IMR-90 (cell line): ENCODE measurements around the gene ZNF532. TPM values are rescaled to one million over a fixed set of nuclear protein-coding genes. Genes with fewer than 3 reads are reported as not detected.

Experiments
- ATAC-seq: fragments of 200-7000 bp; cut with Tn5 transposase; 2 replicates; pipeline ENCODE4 v1.9.1; 2020; ENCODE audit warnings: low read depth, mild to moderate bottlenecking, moderate library complexity
- BruUV-seq: library from RNA; stranded (reverse); fragments of 400-500 nt; replicated peaks from 2 replicates; lab custom pipeline; 2021; lab: Mats Ljungman, UMichigan
- CTCF ChIA-PET: fragments of 300-600 bp; formaldehyde crosslinking; extraction: SDS; loops from one replicate; lab custom pipeline; 2021; ENCODE audit warnings: antibody characterized with exemption; lab: Yijun Ruan, JAX
- POLR2A ChIA-PET: fragments of 300-600 bp; sonication (Branson Sonifier 250); formaldehyde crosslinking; loops from one replicate; lab custom pipeline; 2022; ENCODE audit warnings: antibody characterized with exemption; ENCODE audit not compliant: unreplicated experiment; lab: Charles Lee
- DNase-seq: peaks from one replicate; pipeline ENCODE4 v3.0.0; 2013
- H2AFZ ChIP-seq: replicated peaks from 2 replicates; pipeline ENCODE3; 2013; ENCODE audit warnings: low read length, mild to moderate bottlenecking; ENCODE audit not compliant: poor library complexity
- H2AK5ac ChIP-seq: 2 replicates; pipeline ENCODE4 v1.6.1; 2013; ENCODE audit warnings: low read depth, low read length, inconsistent platforms
- H2AK9ac ChIP-seq: replicated peaks from 2 replicates; pipeline ENCODE3; 2013; ENCODE audit warnings: mild to moderate bottlenecking, low read depth, low read length, moderate library complexity; ENCODE audit not compliant: poor library complexity
- H2BK120ac ChIP-seq: 2 replicates; pipeline ENCODE4 v1.6.1; 2013; ENCODE audit warnings: low read depth, low read length, inconsistent platforms
- H2BK15ac ChIP-seq: 3 replicates; pipeline ENCODE4 v1.6.1; 2013; ENCODE audit warnings: low read depth, low read length, inconsistent platforms
- H2BK20ac ChIP-seq: 2 replicates; pipeline ENCODE4 v1.6.1; 2013; ENCODE audit warnings: low read depth, mild to moderate bottlenecking, inconsistent platforms, low read length, moderate library complexity
- H2BK5ac ChIP-seq: 2 replicates; pipeline ENCODE4 v1.6.1; 2013; ENCODE audit warnings: mild to moderate bottlenecking, low read depth, low read length, inconsistent platforms; ENCODE audit not compliant: poor library complexity, severe bottlenecking
- H3K14ac ChIP-seq: replicated peaks from 2 replicates; pipeline ENCODE4 v1.6.1; 2013; ENCODE audit warnings: low read depth, low read length, inconsistent platforms
- H3K18ac ChIP-seq: 2 replicates; pipeline ENCODE4 v1.6.1; 2013; ENCODE audit warnings: low read depth, low read length, control low read depth
- H3K23ac ChIP-seq: 2 replicates; pipeline ENCODE4 v1.6.1; 2013; ENCODE audit warnings: low read depth, low read length, inconsistent platforms
- H3K27ac ChIP-seq: 2 replicates; pipeline ENCODE4 v1.5.1; 2013; ENCODE audit warnings: mild to moderate bottlenecking, control low read depth, low read length; ENCODE audit not compliant: insufficient read depth
- H3K27me3 ChIP-seq: 2 replicates; pipeline ENCODE4 v1.6.1; 2013; ENCODE audit warnings: low read length; ENCODE audit not compliant: control insufficient read depth, insufficient read depth
- H3K36me3 ChIP-seq: 2 replicates; pipeline ENCODE4 v1.6.1; 2013; ENCODE audit warnings: low read length, mixed read lengths; ENCODE audit not compliant: control insufficient read depth, insufficient read depth
- H3K4ac ChIP-seq: 2 replicates; pipeline ENCODE4 v1.6.1; 2013; ENCODE audit warnings: low read depth, low read length, inconsistent platforms
- H3K4me1 ChIP-seq: 2 replicates; pipeline ENCODE4 v1.6.1; 2013; ENCODE audit warnings: low read length, mixed read lengths; ENCODE audit not compliant: control insufficient read depth, insufficient read depth
- H3K4me2 ChIP-seq: 2 replicates; pipeline ENCODE4 v1.6.1; 2013; ENCODE audit warnings: low read depth, mild to moderate bottlenecking, control low read depth, low read length, moderate library complexity
- H3K4me3 ChIP-seq: 2 replicates; pipeline ENCODE4 v1.5.1; 2013; ENCODE audit warnings: low read depth, mild to moderate bottlenecking, control low read depth, low read length, moderate library complexity; ENCODE audit not compliant: insufficient read depth
- H3K56ac ChIP-seq: 2 replicates; pipeline ENCODE4 v1.6.1; 2013; ENCODE audit warnings: low read length, inconsistent platforms; ENCODE audit not compliant: insufficient read depth; ENCODE audit errors: extremely low read depth
- H3K79me1 ChIP-seq, 2 experiments: 2 replicates each; pipeline ENCODE4 v1.6.1; 2013; ENCODE audit warnings: low read length in 2 of 2, inconsistent platforms in 1 of 2, low read depth in 1 of 2
- H3K9ac ChIP-seq: 2 replicates; pipeline ENCODE4 v1.6.1; 2013; ENCODE audit warnings: low read depth, low read length, control low read depth
- H3K9me1 ChIP-seq: 2 replicates; pipeline ENCODE4 v1.6.1; 2013; ENCODE audit warnings: low read length, inconsistent platforms; ENCODE audit not compliant: insufficient read depth
- H3K9me3 ChIP-seq: 2 replicates; pipeline ENCODE4 v1.6.1; 2013; ENCODE audit warnings: low read length; ENCODE audit not compliant: control insufficient read depth, insufficient read depth
- H4K20me1 ChIP-seq: 2 replicates; pipeline ENCODE4 v1.6.1; 2013; ENCODE audit warnings: low read length, inconsistent platforms; ENCODE audit not compliant: insufficient read depth
- H4K5ac ChIP-seq: 2 replicates; pipeline ENCODE4 v1.6.1; 2013; ENCODE audit warnings: mild to moderate bottlenecking, low read depth, low read length, control low read depth
- H4K8ac ChIP-seq, 2 experiments: 2 replicates each; pipeline ENCODE4 v1.6.1; 2013; ENCODE audit warnings: low read depth in 2 of 2, low read length in 2 of 2, control low read depth in 1 of 2, inconsistent platforms in 1 of 2
- H4K91ac ChIP-seq: 2 replicates; pipeline ENCODE4 v1.6.1; 2013; ENCODE audit warnings: low read depth, low read length, inconsistent platforms; ENCODE audit not compliant: insufficient read depth
- BHLHE40 ChIP-seq: fragments of 150-350 bp; IDR thresholded peaks from 2 replicates; pipeline ENCODE4 v1.6.1; 2016; ENCODE audit warnings: mild to moderate bottlenecking, low read depth, low read length
- CHD1 ChIP-seq: IDR thresholded peaks from 2 replicates; pipeline ENCODE4 v1.6.1; 2012; ENCODE audit warnings: low read depth, low read length, improper control_type of control experiment
- FOS ChIP-seq: fragments of 150-350 bp; IDR thresholded peaks from 2 replicates; pipeline ENCODE4 v1.6.1; 2016; ENCODE audit warnings: low read depth, low read length
- MAFK ChIP-seq: IDR thresholded peaks from 2 replicates; pipeline ENCODE4 v1.6.1; 2012; ENCODE audit warnings: low read depth, low read length, improper control_type of control experiment
- MAZ ChIP-seq: IDR thresholded peaks from 2 replicates; pipeline ENCODE4 v1.6.1; 2012; ENCODE audit warnings: low read depth, mild to moderate bottlenecking, low read length, improper control_type of control experiment, moderate library complexity, borderline replicate concordance
- MXI1 ChIP-seq: IDR thresholded peaks from 2 replicates; pipeline ENCODE4 v1.6.1; 2012; ENCODE audit warnings: low read depth, mild to moderate bottlenecking, low read length, moderate library complexity, borderline replicate concordance
- RAD21 ChIP-seq: IDR thresholded peaks from 2 replicates; pipeline ENCODE4 v1.6.1; 2012; ENCODE audit warnings: low read length, improper control_type of control experiment
- WGBS, 2 experiments: methylation state at CpG; one replicate each; pipeline versions ENCODE4 v1.1.5 to v1.1.7; 2013; ENCODE audit warnings: missing lambda C conversion rate in 2 of 2; ENCODE audit not compliant: insufficient read length in 1 of 2; ENCODE audit errors: extremely low coverage in 2 of 2; 5-methylcytosine and 5-hydroxymethylcytosine counted together
- dilution Hi-C: fragments of 300-500 bp; cut with HindIII; formaldehyde crosslinking; loops from one replicate; pipeline ENCODE4 v1.14.3; 2018; ENCODE audit warnings: low sequenced_read_pairs; ENCODE audit not compliant: unreplicated experiment
- in situ Hi-C: fragments of 300-500 bp; cut with MboI; formaldehyde crosslinking; loops from 3 replicates; pipeline ENCODE4 v1.14.3; 2019; ENCODE audit warnings: low sequenced_read_pairs, inconsistent platforms, mixed read lengths
- intact Hi-C: fragments of 100-400 bp; cut with micrococcal nuclease; formaldehyde crosslinking; loops from 2 replicates; pipeline ENCODE4 v1.10.0; 2022
- polyA plus RNA-seq, 3 experiments: library from polyadenylated mRNA; depleted of rRNA; stranded (reverse); fragments of >200 nt; gene quantifications; 2 replicates each; pipeline ENCODE4 v1.2.3, GENCODE V29; 2012; ENCODE audit warnings: low replicate concordance in 1 of 3
- total RNA-seq: library from RNA; depleted of rRNA; stranded (reverse); fragments of >200 nt; gene quantifications from 2 replicates; pipeline ENCODE4 v1.2.3, GENCODE V29; 2012
- TF ChIP-seq, protein P1 (sequence below): fragments of 150-350 bp; IDR thresholded peaks from 2 replicates; pipeline ENCODE4 v1.6.1; 2016; ENCODE audit warnings: low read depth, mild to moderate bottlenecking, low read length, moderate library complexity, borderline replicate concordance
- TF ChIP-seq, protein P2 (sequence below): fragments of 150-350 bp; IDR thresholded peaks from 2 replicates; pipeline ENCODE4 v1.6.1; 2017; ENCODE audit warnings: mild to moderate bottlenecking, antibody characterized with exemption, low read length, low read depth

Gene ZNF532
- total and polyA plus RNA-seq, 2 of the 4 experiments (the other 2 are of a cell fraction), result 29.9 to 45.8 TPM

DNA sequence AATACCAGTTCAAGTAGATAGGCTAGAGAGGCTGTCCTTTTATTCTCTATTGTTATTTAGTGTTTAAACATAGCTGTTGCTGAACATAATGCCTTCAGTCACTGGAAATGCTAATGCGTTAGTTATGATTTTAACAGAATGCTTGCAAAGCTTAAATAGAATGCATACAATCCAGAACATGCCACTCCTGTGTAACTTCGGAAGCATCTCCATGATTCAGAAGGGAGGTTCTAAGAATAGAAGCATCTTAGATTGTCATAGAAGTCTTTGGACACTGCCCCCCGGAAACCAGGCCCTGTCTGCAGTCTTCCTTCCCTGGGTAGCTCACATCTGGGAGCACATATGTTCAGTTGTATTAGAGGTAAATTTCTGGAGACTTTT is 73.2 kb downstream of the ZNF532 start:
- H3K4me2 ChIP-seq, result peak overlapping the region; percentile 43; the same call in 1 of the 2 replicates
- no peak overlapping the region for H4K8ac ChIP-seq
- H3K18ac ChIP-seq, result no peak overlapping the region
- H4K91ac ChIP-seq, result no peak overlapping the region
- peak overlapping the region; percentile 2 for H3K14ac ChIP-seq
- H3K9me1 ChIP-seq, result peaks cover 7% of the 10 kb centered on the region
- dilution Hi-C loops (no loop called here), intact Hi-C loops (no loop called here), in situ Hi-C loops (no loop called here)
- no peak overlapping the region for H2BK15ac ChIP-seq
- H3K79me1 ChIP-seq, result peaks cover 16 to 43% of the 10 kb centered on the region in 2 experiments
- peaks cover 18% of the 10 kb centered on the region for H3K36me3 ChIP-seq
- H2AFZ ChIP-seq, result no peak overlapping the region
- peak overlapping the region; percentile 16; the same call in 1 of the 2 replicates for H4K5ac ChIP-seq
- H2BK5ac ChIP-seq, result peak overlapping the region; percentile 91
- H2BK120ac ChIP-seq, result 0 out of 2 replicates have a peak overlapping the region, but pooled peaks have one; percentile 0
- no peak overlapping the region for H2AK9ac ChIP-seq
- peaks cover 4% of the 10 kb centered on the region; the same call in 1 of the 2 replicates for H4K20me1 ChIP-seq
- no peaks in the 10 kb centered on the region for H3K27me3 ChIP-seq
- peaks cover 7% of the 10 kb centered on the region for H3K4me1 ChIP-seq
- no peak overlapping the region for H3K23ac ChIP-seq
- no peak overlapping the region for H2BK20ac ChIP-seq
- no peak overlapping the region for H3K4me3 ChIP-seq
- ChIA-PET POLR2A (no interaction called here), CTCF (no interaction called here)
- no peak overlapping the region for H3K27ac ChIP-seq
- ATAC-seq (no peak), DNase-seq (peak; percentile 30)
- no peak overlapping the region for H3K56ac ChIP-seq
- no CpG with 5 or more reads among the region's 3 CpGs for WGBS, 2 experiments
- no peak overlapping the region for H2AK5ac ChIP-seq
- no peak for TF ChIP-seq MAFK
- TF ChIP-seq MAZ, result no peak
- TF ChIP-seq, protein P1, sequence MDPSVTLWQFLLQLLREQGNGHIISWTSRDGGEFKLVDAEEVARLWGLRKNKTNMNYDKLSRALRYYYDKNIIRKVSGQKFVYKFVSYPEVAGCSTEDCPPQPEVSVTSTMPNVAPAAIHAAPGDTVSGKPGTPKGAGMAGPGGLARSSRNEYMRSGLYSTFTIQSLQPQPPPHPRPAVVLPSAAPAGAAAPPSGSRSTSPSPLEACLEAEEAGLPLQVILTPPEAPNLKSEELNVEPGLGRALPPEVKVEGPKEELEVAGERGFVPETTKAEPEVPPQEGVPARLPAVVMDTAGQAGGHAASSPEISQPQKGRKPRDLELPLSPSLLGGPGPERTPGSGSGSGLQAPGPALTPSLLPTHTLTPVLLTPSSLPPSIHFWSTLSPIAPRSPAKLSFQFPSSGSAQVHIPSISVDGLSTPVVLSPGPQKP, result no peak
- TF ChIP-seq RAD21, result no peak
- no peak for TF ChIP-seq FOS
- TF ChIP-seq, protein P2, sequence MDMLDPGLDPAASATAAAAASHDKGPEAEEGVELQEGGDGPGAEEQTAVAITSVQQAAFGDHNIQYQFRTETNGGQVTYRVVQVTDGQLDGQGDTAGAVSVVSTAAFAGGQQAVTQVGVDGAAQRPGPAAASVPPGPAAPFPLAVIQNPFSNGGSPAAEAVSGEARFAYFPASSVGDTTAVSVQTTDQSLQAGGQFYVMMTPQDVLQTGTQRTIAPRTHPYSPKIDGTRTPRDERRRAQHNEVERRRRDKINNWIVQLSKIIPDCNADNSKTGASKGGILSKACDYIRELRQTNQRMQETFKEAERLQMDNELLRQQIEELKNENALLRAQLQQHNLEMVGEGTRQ, result no peak
- no peak for TF ChIP-seq CHD1
- no peak for TF ChIP-seq BHLHE40
- TF ChIP-seq MXI1, result no peak
- H3K4ac ChIP-seq, result no peak overlapping the region; the same call in 1 of the 2 replicates
- BruUV-seq, result no TSS peak
- no peaks in the 10 kb centered on the region for H3K9me3 ChIP-seq
- H3K9ac ChIP-seq, result no peak overlapping the region
